Ascending aorta (tissue), 2 donors: ENCODE measurements around the gene NEUROD4. TPM values are rescaled to one million over a fixed set of nuclear protein-coding genes. Genes with fewer than 3 reads are reported as not detected.

ENCODE experiments used
- DNase-seq, 2 donors: peaks; one replicate each; pipeline ENCODE4 v3.0.0-alpha.2; 2019; ENCODE audit warnings: low spot score in 2 of 2
- H3K27ac ChIP-seq, 2 donors: fragments of 200-600 bp; sonication (generic); one replicate each; pipeline ENCODE4 v1.5.1; 2016 to 2017; ENCODE audit warnings: mild to moderate bottlenecking in 1 of 2
- H3K27me3 ChIP-seq: fragments of 200-600 bp; sonication (generic); one replicate; pipeline ENCODE4 v1.5.1; 2017
- H3K36me3 ChIP-seq, 2 donors: fragments of 200-600 bp; sonication (generic); one replicate each; pipeline ENCODE4 v1.5.1; 2016
- H3K4me1 ChIP-seq, 2 donors: fragments of 200-600 bp; sonication (generic); one replicate each; pipeline ENCODE4 v1.5.1; 2016 to 2017; ENCODE audit warnings: mild to moderate bottlenecking in 1 of 2
- H3K4me3 ChIP-seq, 2 donors: fragments of 200-600 bp; sonication (generic); one replicate each; pipeline ENCODE4 v1.5.1; 2016 to 2017; ENCODE audit warnings: mild to moderate bottlenecking in 1 of 2
- H3K9me3 ChIP-seq, 2 donors: fragments of 200-600 bp; sonication (generic); one replicate each; pipeline ENCODE4 v1.5.1; 2016
- intact Hi-C: fragments of 100-400 bp; cut with DNase I; formaldehyde crosslinking; loops from one replicate; pipeline ENCODE4 v1.15.1; 2023
- total RNA-seq: library from RNA; depleted of rRNA; stranded (reverse); fragments of >200 nt; gene quantifications from one replicate; pipeline ENCODE4 v1.1.0, GENCODE V29; 2016
- TF ChIP-seq, protein P1 (sequence below), 3 experiments: fragments of 200-600 bp in 2 of 3; fragments of 450-650 bp in 1 of 3; sonication (generic) in 2 of 3; IDR thresholded peaks; one replicate each; pipeline ENCODE4 v1.5.1; 2016 to 2019; ENCODE audit warnings: antibody characterized with exemption in 3 of 3, mild to moderate bottlenecking in 1 of 3, moderate library complexity in 1 of 3

Gene NEUROD4, protein sequence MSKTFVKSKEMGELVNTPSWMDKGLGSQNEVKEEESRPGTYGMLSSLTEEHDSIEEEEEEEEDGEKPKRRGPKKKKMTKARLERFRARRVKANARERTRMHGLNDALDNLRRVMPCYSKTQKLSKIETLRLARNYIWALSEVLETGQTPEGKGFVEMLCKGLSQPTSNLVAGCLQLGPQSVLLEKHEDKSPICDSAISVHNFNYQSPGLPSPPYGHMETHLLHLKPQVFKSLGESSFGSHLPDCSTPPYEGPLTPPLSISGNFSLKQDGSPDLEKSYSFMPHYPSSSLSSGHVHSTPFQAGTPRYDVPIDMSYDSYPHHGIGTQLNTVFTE
- not detected for total RNA-seq

DNA sequence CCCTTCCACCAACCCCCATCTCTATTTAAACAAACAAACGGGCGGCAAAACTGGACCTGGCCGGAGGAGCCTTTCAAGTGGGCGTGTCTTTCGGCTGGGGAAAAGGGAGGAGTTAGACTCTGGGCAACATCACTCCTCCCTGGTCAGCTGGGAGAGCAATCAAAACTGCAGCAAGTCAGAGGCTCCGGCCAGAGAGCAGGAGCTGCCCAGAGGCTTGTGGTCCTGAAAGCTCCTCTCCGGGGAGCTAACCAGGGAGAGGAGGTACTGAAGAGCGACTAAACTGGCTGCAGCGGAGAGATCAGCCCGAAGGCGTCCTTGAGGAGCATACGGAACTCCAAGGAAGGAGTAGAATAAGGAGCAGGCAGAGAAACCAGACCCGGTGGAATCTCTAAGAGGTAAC is at the start of gene NEUROD4:
Gene NEUROD4, plus strand, starts transcription at position 191 of the 400 bp plus-strand sequence. CDS start 6,466 bp downstream, outside the sequence.
- intact Hi-C loops: no loop called here
- DNase-seq: no peak
- TF ChIP-seq, protein P1, sequence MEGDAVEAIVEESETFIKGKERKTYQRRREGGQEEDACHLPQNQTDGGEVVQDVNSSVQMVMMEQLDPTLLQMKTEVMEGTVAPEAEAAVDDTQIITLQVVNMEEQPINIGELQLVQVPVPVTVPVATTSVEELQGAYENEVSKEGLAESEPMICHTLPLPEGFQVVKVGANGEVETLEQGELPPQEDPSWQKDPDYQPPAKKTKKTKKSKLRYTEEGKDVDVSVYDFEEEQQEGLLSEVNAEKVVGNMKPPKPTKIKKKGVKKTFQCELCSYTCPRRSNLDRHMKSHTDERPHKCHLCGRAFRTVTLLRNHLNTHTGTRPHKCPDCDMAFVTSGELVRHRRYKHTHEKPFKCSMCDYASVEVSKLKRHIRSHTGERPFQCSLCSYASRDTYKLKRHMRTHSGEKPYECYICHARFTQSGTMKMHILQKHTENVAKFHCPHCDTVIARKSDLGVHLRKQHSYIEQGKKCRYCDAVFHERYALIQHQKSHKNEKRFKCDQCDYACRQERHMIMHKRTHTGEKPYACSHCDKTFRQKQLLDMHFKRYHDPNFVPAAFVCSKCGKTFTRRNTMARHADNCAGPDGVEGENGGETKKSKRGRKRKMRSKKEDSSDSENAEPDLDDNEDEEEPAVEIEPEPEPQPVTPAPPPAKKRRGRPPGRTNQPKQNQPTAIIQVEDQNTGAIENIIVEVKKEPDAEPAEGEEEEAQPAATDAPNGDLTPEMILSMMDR (IDR thresholded peaks at IDR 0.05): no peak
- no peaks in the 10 kb centered on the region for H3K4me1 ChIP-seq
- no peaks in the 10 kb centered on the region for H3K9me3 ChIP-seq
- H3K36me3 ChIP-seq: no peaks in the 10 kb centered on the region
- H3K27ac ChIP-seq: no peak within 1 kb of the TSS
- H3K4me3 ChIP-seq: no peak within 1 kb of the TSS
- no peaks in the 10 kb centered on the region for H3K27me3 ChIP-seq

DNA sequence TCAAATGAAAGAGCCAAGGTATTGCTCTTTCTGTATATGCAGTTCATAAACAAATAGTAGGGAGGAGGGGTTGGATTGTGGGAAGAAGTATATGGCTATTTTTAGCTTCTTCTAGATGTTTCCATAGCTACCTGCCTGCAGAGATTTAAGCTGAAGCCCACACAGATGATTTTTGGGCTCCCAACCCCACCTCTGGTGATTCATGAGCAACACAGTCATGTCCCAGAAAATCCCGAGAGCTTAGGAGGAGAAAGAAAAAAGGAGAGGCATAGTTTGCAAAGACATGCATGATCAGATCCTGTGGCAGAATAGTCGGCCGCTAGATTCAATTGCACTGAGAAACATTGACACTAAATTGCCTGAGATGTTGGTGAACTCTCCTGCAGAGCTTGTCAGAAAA is 49.0 kb upstream of the NEUROD4 start:
- no peak overlapping the region for H3K27ac ChIP-seq
- H3K27me3 ChIP-seq: no peaks in the 10 kb centered on the region
- H3K9me3 ChIP-seq: no peaks in the 10 kb centered on the region
- no peak for DNase-seq
- H3K4me3 ChIP-seq: no peak overlapping the region
- no peaks in the 10 kb centered on the region for H3K36me3 ChIP-seq
- no peaks in the 10 kb centered on the region for H3K4me1 ChIP-seq
- intact Hi-C loops: no loop called here
- TF ChIP-seq, protein P1 (IDR thresholded peaks at IDR 0.05): no peak

DNA sequence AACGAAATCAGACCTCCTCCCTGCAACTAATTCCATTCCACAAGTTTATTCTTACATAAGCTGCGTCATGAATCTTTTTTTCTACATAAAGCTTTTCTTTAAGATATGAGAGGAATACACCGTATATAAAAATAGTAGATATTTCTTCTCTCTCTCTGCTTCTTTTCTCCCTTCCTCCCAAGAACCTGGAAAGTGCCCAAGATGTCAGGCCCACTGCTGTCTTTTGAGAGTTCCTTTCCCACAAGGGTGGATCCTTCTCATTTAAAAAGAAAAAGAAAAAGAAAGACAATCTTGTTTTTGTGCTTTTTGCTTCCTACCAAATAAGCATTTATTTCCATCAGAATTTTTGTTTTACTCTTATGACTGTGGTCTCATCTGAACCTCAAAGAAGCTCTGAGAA is 46.2 kb upstream of the NEUROD4 start:
- Histone ChIP-seq H3K27me3 (no peaks in the 10 kb centered on the region), H3K4me1 (no peaks in the 10 kb centered on the region), H3K4me3 (no peak overlapping the region), H3K27ac (no peak overlapping the region), H3K36me3 (no peaks in the 10 kb centered on the region), H3K9me3 (no peaks in the 10 kb centered on the region)
- intact Hi-C loops: no loop called here
- TF ChIP-seq, protein P1 (IDR thresholded peaks at IDR 0.05): no peak
- DNase-seq: no peak

DNA sequence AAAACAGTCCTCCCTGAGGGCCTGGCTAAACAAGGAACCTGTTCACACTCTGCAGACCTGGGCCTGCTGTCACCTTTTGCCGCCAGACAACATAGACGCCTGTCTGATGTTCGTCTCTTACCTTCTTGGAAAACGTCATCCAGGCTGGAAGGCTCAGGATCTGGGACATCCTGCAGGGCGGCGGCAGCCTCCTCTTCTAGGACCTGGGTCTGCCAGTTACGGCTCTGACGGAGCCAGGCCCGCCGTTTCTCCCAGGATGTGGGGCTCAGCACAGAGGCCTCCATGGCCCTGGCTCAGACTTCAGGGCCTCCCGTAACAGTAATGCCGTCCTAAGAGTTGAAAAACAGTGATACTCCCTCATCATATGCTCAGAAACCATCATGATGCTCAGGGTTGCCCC is 45.5 kb upstream of the NEUROD4 start:
- H3K4me3 ChIP-seq: no peak overlapping the region
- intact Hi-C loops: no loop called here
- TF ChIP-seq, protein P1 (IDR thresholded peaks at IDR 0.05): no peak
- H3K9me3 ChIP-seq: no peaks in the 10 kb centered on the region
- no peaks in the 10 kb centered on the region for H3K36me3 ChIP-seq
- H3K27ac ChIP-seq: no peak overlapping the region
- no peak for DNase-seq
- H3K27me3 ChIP-seq: no peaks in the 10 kb centered on the region
- no peaks in the 10 kb centered on the region for H3K4me1 ChIP-seq

DNA sequence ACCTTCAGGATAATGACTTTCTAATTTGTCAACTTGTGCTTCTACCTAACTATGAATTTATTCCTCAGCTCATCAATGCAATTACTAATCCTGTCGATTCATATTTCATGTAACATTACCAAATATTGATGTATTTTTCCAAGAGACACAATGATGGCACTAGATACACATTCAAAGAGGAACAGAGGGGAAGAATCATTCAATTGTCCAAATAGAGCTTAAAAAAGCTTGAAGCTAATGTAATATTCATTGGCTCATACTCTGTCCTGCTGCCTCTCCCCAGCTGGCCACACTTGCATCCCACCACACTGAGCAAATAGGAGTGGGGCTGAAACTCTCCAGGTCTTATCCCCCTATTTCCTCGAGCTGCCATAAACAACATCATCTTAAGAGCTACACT is 44.5 kb upstream of the NEUROD4 start:
- H3K36me3 ChIP-seq: no peaks in the 10 kb centered on the region
- intact Hi-C loops: loop anchor here (5.0 kb wide), 1 partner anchor 208 kb away; no protein-coding TSS in a partner anchor
- no peaks in the 10 kb centered on the region for H3K9me3 ChIP-seq
- no peak overlapping the region for H3K4me3 ChIP-seq
- TF ChIP-seq, protein P1 (IDR thresholded peaks at IDR 0.05): no peak
- no peaks in the 10 kb centered on the region for H3K4me1 ChIP-seq
- no peak for DNase-seq
- H3K27me3 ChIP-seq: no peaks in the 10 kb centered on the region
- no peak overlapping the region for H3K27ac ChIP-seq
